Measurements from ENCODE around the gene GAS6. TPM values are rescaled to one million over a fixed set of nuclear protein-coding genes. Genes with fewer than 3 reads are reported as not detected.

The GAS6 gene
- total and polyA plus RNA-seq, 2 donors = 55.1 to 327 TPM

GRCh38 chr13:113848431-113849260 lies 15.2 kb downstream of the GAS6 start:
- Histone ChIP-seq H3K36me3 (ENCODE audit: insufficient read depth) (no peaks in the 10 kb centered on the region), H3K27ac (ENCODE audit: low read depth) (no peak overlapping the region), H3K4me3 (ENCODE audit: low read depth, low read length) (no peak overlapping the region), H3K4me1 (ENCODE audit: insufficient read depth) (peaks cover 3% of the 10 kb centered on the region)
- WGBS = 92% methylated on average over 18 of the region's 18 CpGs
- DNase-seq (ENCODE audit: extremely low spot score) = no peak

GRCh38 chr13:113848020-113848419 lies 15.9 kb downstream of the GAS6 start:
- 82% methylated on average over 8 of the region's 8 CpGs for WGBS
- no peak for DNase-seq (ENCODE audit: extremely low spot score)
- Histone ChIP-seq H3K36me3 (ENCODE audit: insufficient read depth) (no peaks in the 10 kb centered on the region), H3K27ac (ENCODE audit: low read depth) (no peak overlapping the region), H3K4me3 (ENCODE audit: low read depth, low read length) (no peak overlapping the region), H3K4me1 (ENCODE audit: insufficient read depth) (peaks cover 2% of the 10 kb centered on the region)

- H3K4me3 ChIP-seq (ENCODE audit: low read depth, low read length) = no peak overlapping the region
- peaks cover 2% of the 10 kb centered on the region for H3K4me1 ChIP-seq (ENCODE audit: insufficient read depth)
- DNase-seq (ENCODE audit: extremely low spot score) = no peak
- WGBS = 89% methylated on average over 28 of the region's 28 CpGs
- H3K36me3 ChIP-seq (ENCODE audit: insufficient read depth) = no peaks in the 10 kb centered on the region
- H3K27ac ChIP-seq (ENCODE audit: low read depth) = no peak overlapping the region
Measured at GRCh38 chr13:113846636-113847318, 17.1 kb downstream of the GAS6 start.

- H3K27ac ChIP-seq (ENCODE audit: low read depth) = no peak overlapping the region
- H3K36me3 ChIP-seq (ENCODE audit: insufficient read depth) = no peaks in the 10 kb centered on the region
- no peak overlapping the region for H3K4me3 ChIP-seq (ENCODE audit: low read depth, low read length)
- H3K4me1 ChIP-seq (ENCODE audit: insufficient read depth) = peaks cover 2% of the 10 kb centered on the region
- WGBS = 88% methylated on average over 30 of the region's 30 CpGs
- no peak for DNase-seq (ENCODE audit: extremely low spot score)
Measured at GRCh38 chr13:113845723-113846635, 17.9 kb downstream of the GAS6 start.

- whole genome bisulfite sequencing = 93% methylated on average over 13 of the region's 13 CpGs
- Histone ChIP-seq H3K27ac (ENCODE audit: low read depth) (no peak overlapping the region), H3K4me3 (ENCODE audit: low read depth, low read length) (no peak overlapping the region), H3K4me1 (ENCODE audit: insufficient read depth) (peaks cover 2% of the 10 kb centered on the region), H3K36me3 (ENCODE audit: insufficient read depth) (no peaks in the 10 kb centered on the region)
- DNase-seq (ENCODE audit: extremely low spot score) = no peak
Measured at GRCh38 chr13:113845055-113845454, 18.8 kb downstream of the GAS6 start.

- Histone ChIP-seq H3K36me3 (ENCODE audit: insufficient read depth) (no peaks in the 10 kb centered on the region), H3K4me3 (ENCODE audit: low read depth, low read length) (no peak overlapping the region), H3K4me1 (ENCODE audit: insufficient read depth) (peaks cover 2% of the 10 kb centered on the region), H3K27ac (ENCODE audit: low read depth) (no peak overlapping the region)
- WGBS = 81% methylated on average over 26 of the region's 26 CpGs
- DNase-seq (ENCODE audit: extremely low spot score) = no peak
Measured at GRCh38 chr13:113843864-113844556, 19.9 kb downstream of the GAS6 start.

GRCh38 chr13:113843063-113843654 lies 20.7 kb downstream of the GAS6 start:
- DNase-seq (ENCODE audit: extremely low spot score) = no peak
- 95% methylated on average over 30 of the region's 30 CpGs for WGBS
- Histone ChIP-seq H3K27ac (ENCODE audit: low read depth) (no peak overlapping the region), H3K4me1 (ENCODE audit: insufficient read depth) (peaks cover 2% of the 10 kb centered on the region), H3K36me3 (ENCODE audit: insufficient read depth) (no peaks in the 10 kb centered on the region), H3K4me3 (ENCODE audit: low read depth, low read length) (no peak overlapping the region)

- 93% methylated on average over 29 of the region's 29 CpGs for WGBS
Measured at GRCh38 chr13:113842336-113843062, 21.4 kb downstream of the GAS6 start.

GRCh38 chr13:113841353-113841650 lies 22.6 kb downstream of the GAS6 start:
- no peaks in the 10 kb centered on the region for H3K36me3 ChIP-seq (ENCODE audit: insufficient read depth)
- H3K27ac ChIP-seq (ENCODE audit: low read depth) = no peak overlapping the region
- H3K4me3 ChIP-seq (ENCODE audit: low read depth, low read length) = no peak overlapping the region
- H3K4me1 ChIP-seq (ENCODE audit: insufficient read depth) = peaks cover 2% of the 10 kb centered on the region
- DNase-seq (ENCODE audit: extremely low spot score) = no peak
- 77% methylated on average over 15 of the region's 15 CpGs for WGBS

More at GRCh38 chr13:113842336-113843062, 21.4 kb downstream of the GAS6 start:
- no peak for DNase-seq (ENCODE audit: extremely low spot score)
- H3K27ac ChIP-seq (ENCODE audit: low read depth) = no peak overlapping the region
- no peaks in the 10 kb centered on the region for H3K36me3 ChIP-seq (ENCODE audit: insufficient read depth)
- H3K4me1 ChIP-seq (ENCODE audit: insufficient read depth) = peaks cover 2% of the 10 kb centered on the region
- no peak overlapping the region for H3K4me3 ChIP-seq (ENCODE audit: low read depth, low read length)

GRCh38 chr13:113840541-113841352 lies 23.1 kb downstream of the GAS6 start:
- Histone ChIP-seq H3K36me3 (ENCODE audit: insufficient read depth) (no peaks in the 10 kb centered on the region), H3K27ac (ENCODE audit: low read depth) (peak overlapping the region; percentile 55), H3K4me1 (ENCODE audit: insufficient read depth) (peaks cover 2% of the 10 kb centered on the region), H3K4me3 (ENCODE audit: low read depth, low read length) (no peak overlapping the region)
- DNase-seq (ENCODE audit: extremely low spot score) = no peak
- 71% methylated on average over 35 of the region's 35 CpGs for WGBS

- peaks cover 2% of the 10 kb centered on the region for H3K36me3 ChIP-seq (ENCODE audit: insufficient read depth)
- no peak overlapping the region for H3K4me3 ChIP-seq (ENCODE audit: low read depth, low read length)
- DNase-seq (ENCODE audit: extremely low spot score) = no peak
- peak overlapping the region; percentile 55 for H3K27ac ChIP-seq (ENCODE audit: low read depth)
- peaks cover 2% of the 10 kb centered on the region for H3K4me1 ChIP-seq (ENCODE audit: insufficient read depth)
- 72% methylated on average over 24 of the region's 24 CpGs for WGBS
Measured at GRCh38 chr13:113839536-113840204, 24.2 kb downstream of the GAS6 start.
